ENCODE data around the gene UNC5C. TPM values are rescaled to one million over a fixed set of nuclear protein-coding genes. Genes with fewer than 3 reads are reported as not detected.

Gene UNC5C
- total and polyA plus RNA-seq, 2 donors = 3.7 to 31.5 TPM

DNA sequence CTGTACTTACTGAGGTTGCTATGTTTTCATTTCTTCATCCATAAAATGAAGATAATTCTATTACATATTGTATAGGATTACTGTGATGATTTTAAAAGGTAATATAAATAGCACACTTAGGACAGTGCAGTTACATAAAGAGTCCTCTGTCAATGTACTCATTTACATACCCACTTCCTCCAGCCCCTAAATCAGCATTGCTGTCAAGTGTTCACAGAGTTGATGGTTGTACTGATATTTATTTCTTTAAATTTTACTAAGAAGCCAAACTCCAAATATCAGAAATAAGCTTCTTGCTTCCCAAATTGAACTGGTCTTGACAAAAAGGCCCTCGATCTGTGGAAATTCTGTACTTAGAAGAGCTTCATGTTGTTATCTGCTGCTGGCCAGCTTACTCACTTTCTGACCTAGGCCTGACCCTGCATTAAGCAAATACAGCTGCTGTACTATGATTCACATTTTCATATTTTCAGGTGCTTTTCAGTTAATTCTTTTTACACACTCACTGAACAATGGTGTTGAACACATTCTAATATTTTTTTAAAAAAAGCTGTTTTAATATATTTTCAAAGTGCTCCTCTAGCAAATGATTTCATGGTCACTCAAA is 259.6 kb downstream of the UNC5C start:
- Histone ChIP-seq H3K36me3 (ENCODE audit: insufficient read depth) (no peaks in the 10 kb centered on the region), H3K4me3 (ENCODE audit: low read depth, low read length) (no peak overlapping the region), H3K27ac (ENCODE audit: low read depth) (no peak overlapping the region), H3K4me1 (ENCODE audit: insufficient read depth) (no peaks in the 10 kb centered on the region)
- DNase-seq (ENCODE audit: extremely low spot score) = no peak
- WGBS = 58% methylated on average over 1 of the region's 1 CpG

DNA sequence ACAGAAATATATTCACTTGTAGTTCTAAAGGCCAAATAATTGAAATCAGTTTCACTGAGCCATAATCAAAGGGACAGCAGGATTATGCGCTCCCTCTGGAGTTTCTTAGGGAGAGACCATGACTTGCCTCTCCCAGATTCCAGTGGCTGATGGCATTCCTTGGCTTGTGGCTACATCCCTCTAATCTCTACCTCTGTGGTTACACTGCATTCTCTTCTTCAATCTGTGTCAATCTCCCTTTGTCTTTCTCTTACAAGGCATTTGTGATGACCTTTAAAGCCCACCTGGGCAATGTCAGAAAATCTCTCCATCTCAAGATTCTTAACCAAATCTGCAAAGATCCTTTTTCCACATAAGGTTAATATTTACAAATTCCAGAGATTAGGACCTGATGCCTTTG is 260.2 kb downstream of the UNC5C start:
- no peaks in the 10 kb centered on the region for H3K36me3 ChIP-seq (ENCODE audit: insufficient read depth)
- 98% methylated on average over 1 of the region's 1 CpG for WGBS
- H3K4me1 ChIP-seq (ENCODE audit: insufficient read depth) = no peaks in the 10 kb centered on the region
- no peak overlapping the region for H3K4me3 ChIP-seq (ENCODE audit: low read depth, low read length)
- no peak for DNase-seq (ENCODE audit: extremely low spot score)
- H3K27ac ChIP-seq (ENCODE audit: low read depth) = no peak overlapping the region

DNA sequence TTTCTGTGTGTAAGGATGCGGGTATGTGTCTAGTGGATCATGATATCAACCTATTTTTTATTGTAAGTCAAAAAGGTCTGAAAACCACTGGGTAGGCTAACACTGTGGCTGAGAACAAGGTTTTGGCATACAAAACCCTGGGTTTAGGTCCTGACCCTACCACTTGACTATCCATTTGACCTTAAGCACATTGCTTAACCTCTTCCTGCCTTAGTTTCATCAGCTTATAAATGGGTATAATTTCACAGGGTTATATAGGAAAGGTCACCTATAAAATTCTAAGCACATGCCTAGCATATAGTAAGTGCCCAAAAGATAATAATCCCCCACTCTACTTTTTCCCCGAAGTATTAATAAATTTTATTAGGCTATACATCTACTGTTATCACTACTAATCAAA is 263.0 kb downstream of the UNC5C start:
- H3K36me3 ChIP-seq (ENCODE audit: insufficient read depth) = no peaks in the 10 kb centered on the region
- H3K4me3 ChIP-seq (ENCODE audit: low read depth, low read length) = no peak overlapping the region
- H3K27ac ChIP-seq (ENCODE audit: low read depth) = no peak overlapping the region
- no peaks in the 10 kb centered on the region for H3K4me1 ChIP-seq (ENCODE audit: insufficient read depth)
- 89% methylated on average over 2 of the region's 2 CpGs for WGBS
- no peak for DNase-seq (ENCODE audit: extremely low spot score)

DNA sequence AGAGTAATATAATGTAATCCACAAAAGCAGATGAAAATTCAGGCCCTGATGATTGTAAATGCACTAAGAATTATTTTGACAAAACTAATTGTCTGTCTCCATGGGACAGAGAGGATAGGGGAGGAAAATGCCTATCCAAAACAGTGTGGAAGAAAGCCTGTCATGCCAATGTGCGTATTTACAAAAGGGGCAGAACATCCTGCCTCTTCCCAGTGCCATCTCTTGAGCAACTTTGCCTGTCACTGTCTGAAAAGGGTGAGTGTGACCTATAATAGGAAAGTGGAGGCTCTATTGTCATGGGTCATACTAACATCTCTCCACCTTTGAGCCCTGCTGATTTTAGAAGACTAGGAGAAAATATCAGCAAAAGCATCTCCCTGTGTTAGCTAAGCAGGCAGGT is 264.1 kb downstream of the UNC5C start:
- WGBS = 98% methylated on average over 1 of the region's 1 CpG
- Histone ChIP-seq H3K4me3 (ENCODE audit: low read depth, low read length) (no peak overlapping the region), H3K4me1 (ENCODE audit: insufficient read depth) (no peaks in the 10 kb centered on the region), H3K36me3 (ENCODE audit: insufficient read depth) (no peaks in the 10 kb centered on the region), H3K27ac (ENCODE audit: low read depth) (no peak overlapping the region)
- no peak for DNase-seq (ENCODE audit: extremely low spot score)

DNA sequence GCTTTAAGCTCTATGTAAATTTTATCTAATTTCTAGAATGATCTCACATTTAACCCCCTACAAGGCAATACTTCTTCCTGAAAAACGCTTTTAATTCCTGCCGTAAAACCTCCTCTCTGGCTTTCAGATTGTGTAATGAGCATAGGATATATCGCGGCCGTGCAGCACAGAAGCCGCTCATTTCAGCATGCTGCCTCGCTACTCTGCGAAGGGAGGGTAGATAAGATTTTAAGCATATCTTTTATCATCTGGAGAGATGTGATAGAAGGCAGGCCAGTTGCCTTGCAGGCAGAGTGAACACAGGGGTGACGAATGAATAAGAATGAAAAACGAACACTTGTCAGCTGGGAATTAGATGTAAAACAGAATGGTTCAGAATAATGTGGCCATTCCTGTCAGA is 265.5 kb downstream of the UNC5C start:
- H3K27ac ChIP-seq (ENCODE audit: low read depth) = no peak overlapping the region
- WGBS = 52% methylated on average over 10 of the region's 10 CpGs
- no peak for DNase-seq (ENCODE audit: extremely low spot score)
- H3K4me3 ChIP-seq (ENCODE audit: low read depth, low read length) = no peak overlapping the region
- no peaks in the 10 kb centered on the region for H3K36me3 ChIP-seq (ENCODE audit: insufficient read depth)
- no peaks in the 10 kb centered on the region for H3K4me1 ChIP-seq (ENCODE audit: insufficient read depth)

DNA sequence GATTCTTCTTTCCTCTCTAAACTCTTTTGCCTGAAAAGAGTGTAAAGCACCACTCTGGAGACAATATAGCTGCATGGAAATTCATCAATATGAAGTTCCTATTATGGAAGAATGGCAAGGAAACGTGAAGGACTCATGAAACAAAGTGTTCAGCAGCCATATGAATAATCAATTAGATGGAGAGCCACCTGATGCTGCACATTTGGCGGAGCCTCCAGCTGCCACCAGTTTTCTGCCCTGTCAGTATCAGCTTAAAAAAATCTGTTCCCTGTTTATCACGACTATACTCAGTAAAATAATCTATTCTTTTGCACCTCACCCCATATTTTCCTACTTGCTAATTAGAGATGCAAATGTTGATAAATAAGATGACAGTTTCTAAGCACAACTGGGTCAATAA is 276.0 kb downstream of the UNC5C start:
- no peak overlapping the region for H3K4me3 ChIP-seq (ENCODE audit: low read depth, low read length)
- DNase-seq (ENCODE audit: extremely low spot score) = no peak
- WGBS = 87% methylated on average over 3 of the region's 3 CpGs
- no peak overlapping the region for H3K27ac ChIP-seq (ENCODE audit: low read depth)
- H3K36me3 ChIP-seq (ENCODE audit: insufficient read depth) = no peaks in the 10 kb centered on the region
- H3K4me1 ChIP-seq (ENCODE audit: insufficient read depth) = no peaks in the 10 kb centered on the region

DNA sequence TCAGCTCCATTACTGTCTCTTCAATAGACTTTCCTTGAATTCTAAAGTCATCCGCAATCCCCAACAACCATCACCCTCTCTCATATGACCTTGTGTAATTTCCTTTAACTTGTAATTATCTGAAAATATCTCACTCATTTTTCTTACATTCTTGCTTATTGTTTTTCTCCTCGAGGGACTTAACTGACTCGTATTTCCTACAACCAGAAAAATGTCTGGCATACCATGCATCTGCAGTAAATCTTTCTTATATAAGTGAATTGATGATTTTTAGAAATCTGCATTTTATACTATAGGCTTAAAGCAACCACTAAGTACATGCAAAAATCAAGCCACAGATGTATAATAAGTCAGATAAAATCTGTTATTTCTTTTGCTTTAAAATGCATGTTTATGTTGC is 276.7 kb downstream of the UNC5C start:
- 70% methylated on average over 3 of the region's 3 CpGs for WGBS
- no peak overlapping the region for H3K4me3 ChIP-seq (ENCODE audit: low read depth, low read length)
- DNase-seq (ENCODE audit: extremely low spot score) = no peak

DNA sequence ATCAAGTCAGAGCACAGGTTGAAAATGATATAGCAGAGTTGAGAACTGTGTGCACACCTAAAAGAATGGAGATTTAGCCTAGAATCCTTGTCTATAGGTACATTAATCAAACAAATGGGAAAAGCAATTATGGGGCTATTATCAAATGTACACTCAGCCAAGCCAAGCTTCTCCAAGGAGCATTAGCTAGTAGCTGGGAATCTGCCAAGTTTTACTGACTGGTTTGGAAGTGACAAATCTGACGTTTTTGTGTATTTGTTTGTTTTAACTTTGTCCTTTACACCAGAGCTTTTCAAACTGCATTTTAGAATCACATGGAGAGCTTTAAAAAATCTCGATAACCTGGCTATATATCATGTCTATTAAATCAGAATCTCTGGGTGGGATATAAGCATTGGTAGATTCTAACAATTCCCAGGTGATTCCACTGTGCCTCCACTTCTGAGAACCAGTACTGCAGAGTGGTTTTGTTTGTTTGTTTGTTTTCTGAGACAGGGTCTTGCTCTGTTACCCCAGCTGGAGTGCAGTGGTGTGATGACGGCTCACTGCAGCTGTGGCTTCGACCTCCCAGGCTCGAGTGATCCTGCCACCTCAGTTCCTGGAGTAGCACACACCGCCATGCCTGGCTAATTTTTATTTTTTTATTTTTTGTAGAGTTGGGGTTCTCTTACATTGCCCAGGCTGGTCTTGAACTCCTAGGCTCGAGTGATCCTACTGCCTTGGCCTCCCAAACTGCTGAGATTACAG is 279.8 kb downstream of the UNC5C start:
- no peak for DNase-seq (ENCODE audit: extremely low spot score)
- Histone ChIP-seq H3K27ac (ENCODE audit: low read depth) (no peak overlapping the region), H3K36me3 (ENCODE audit: insufficient read depth) (no peaks in the 10 kb centered on the region), H3K4me3 (ENCODE audit: low read depth, low read length) (no peak overlapping the region), H3K4me1 (ENCODE audit: insufficient read depth) (no peaks in the 10 kb centered on the region)
- 81% methylated on average over 7 of the region's 7 CpGs for WGBS

More for the DNA sequence above, 276.7 kb downstream of the UNC5C start:
- Histone ChIP-seq H3K4me1 (ENCODE audit: insufficient read depth) (no peaks in the 10 kb centered on the region), H3K27ac (ENCODE audit: low read depth) (no peak overlapping the region), H3K36me3 (ENCODE audit: insufficient read depth) (no peaks in the 10 kb centered on the region)

DNA sequence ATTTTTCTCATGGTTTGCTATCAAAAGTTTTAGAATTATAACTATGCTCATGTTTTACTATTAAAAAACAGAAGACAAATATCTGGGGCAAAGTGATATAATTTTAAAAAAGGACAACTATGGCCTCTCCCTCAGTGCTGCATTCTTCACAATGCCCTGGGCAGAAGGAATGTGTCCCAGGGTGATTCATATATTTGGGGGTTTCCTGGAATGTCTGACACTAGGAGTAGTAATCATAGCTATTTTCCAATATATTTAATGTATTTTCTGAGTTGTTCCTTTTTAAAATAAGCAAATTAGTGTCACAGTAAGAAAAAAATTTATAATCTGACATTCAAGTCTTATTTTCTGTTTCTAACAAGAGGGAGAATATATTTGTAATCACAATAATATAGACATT is 281.7 kb downstream of the UNC5C start:
- Histone ChIP-seq H3K4me1 (ENCODE audit: insufficient read depth) (no peaks in the 10 kb centered on the region), H3K4me3 (ENCODE audit: low read depth, low read length) (no peak overlapping the region), H3K36me3 (ENCODE audit: insufficient read depth) (no peaks in the 10 kb centered on the region), H3K27ac (ENCODE audit: low read depth) (no peak overlapping the region)
- DNase-seq (ENCODE audit: extremely low spot score) = no peak

DNA sequence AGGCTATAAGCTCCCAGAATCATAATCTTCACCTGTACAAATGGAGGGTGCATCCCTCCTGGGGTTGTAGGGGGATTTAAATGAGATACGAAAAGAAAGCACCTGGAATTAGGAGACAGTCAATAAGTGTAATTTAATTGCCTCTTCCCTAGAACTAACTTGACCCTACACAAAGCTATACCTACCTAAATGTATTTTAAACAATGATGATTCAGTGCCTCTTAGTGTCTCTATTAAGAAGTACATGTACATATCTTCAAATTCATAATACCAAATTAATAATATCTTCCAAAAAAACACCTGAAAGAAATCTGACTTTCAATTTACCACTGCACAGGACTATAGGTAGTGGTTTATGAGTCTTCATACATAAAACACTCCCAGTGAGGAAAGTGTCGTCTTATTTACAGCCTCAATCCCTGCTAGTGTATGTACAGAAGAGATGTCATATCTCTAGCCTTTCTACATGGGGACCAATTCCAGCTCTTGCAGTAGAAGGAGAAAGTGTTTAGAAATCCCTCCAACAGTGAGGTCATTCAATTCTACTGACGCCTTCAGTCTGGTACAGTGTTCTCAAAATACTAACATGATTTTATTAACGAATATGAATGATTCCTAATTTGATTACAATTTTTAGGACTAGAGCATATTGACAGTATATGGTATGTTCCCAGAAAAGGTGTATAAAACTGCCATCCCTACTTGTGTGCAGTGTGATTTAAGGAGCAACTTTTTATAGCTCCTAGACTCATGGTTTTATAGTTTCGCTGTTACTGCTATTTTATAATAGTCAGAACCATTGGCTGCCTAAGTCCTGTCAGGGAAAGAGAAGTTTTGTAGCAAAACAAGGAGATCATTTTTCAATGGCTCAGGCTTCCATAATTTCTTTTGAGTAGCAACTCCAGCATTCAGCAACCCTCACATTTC is 282.7 kb downstream of the UNC5C start:
- 58% methylated on average over 5 of the region's 5 CpGs for WGBS
- DNase-seq (ENCODE audit: extremely low spot score) = no peak
- H3K36me3 ChIP-seq (ENCODE audit: insufficient read depth) = no peaks in the 10 kb centered on the region

DNA sequence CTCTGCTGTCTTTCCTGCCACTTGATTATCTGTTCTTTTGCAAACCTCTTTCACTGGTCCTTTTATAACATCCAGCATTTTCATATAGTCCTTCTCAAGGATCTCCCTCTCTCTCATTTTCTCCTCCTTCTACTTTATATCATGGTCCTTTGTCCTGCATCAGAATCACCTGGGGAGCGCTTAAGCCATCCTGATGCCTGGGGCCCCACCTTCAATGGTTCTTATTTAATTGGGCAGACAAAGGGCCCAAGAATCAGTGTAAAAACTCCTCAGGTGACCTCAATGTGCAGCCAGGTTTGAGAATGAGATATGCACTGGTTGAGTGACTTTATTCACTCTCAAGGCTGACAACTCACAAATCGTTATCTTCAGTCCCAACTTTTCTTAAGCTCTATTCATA is 283.9 kb downstream of the UNC5C start:
- Histone ChIP-seq H3K4me1 (ENCODE audit: insufficient read depth) (no peaks in the 10 kb centered on the region), H3K4me3 (ENCODE audit: low read depth, low read length) (no peak overlapping the region), H3K27ac (ENCODE audit: low read depth) (no peak overlapping the region), H3K36me3 (ENCODE audit: insufficient read depth) (no peaks in the 10 kb centered on the region)
- no peak for DNase-seq (ENCODE audit: extremely low spot score)
- WGBS = 95% methylated on average over 2 of the region's 2 CpGs

More for the DNA sequence above, 282.7 kb downstream of the UNC5C start:
- Histone ChIP-seq H3K27ac (ENCODE audit: low read depth) (no peak overlapping the region), H3K4me3 (ENCODE audit: low read depth, low read length) (no peak overlapping the region), H3K4me1 (ENCODE audit: insufficient read depth) (no peaks in the 10 kb centered on the region)

DNA sequence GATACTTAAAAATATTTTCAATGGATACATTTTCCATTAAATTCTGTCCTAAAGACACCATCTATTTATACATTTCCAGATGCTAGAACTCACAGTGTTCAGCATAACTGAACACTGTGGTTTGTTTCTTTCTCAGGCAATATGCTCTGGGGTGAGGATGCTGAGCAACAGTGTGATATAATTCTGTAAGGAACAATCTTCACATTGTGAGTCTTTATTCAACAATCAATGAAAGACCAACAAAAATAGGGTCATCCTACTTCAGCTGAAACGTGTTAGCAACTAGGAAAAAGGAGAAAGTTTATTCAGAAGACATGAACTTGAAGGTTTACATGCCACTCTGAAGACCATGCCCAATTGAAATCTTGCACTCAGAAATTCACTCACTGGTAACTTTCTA is 284.8 kb downstream of the UNC5C start:
- Histone ChIP-seq H3K36me3 (ENCODE audit: insufficient read depth) (no peaks in the 10 kb centered on the region), H3K27ac (ENCODE audit: low read depth) (no peak overlapping the region), H3K4me3 (ENCODE audit: low read depth, low read length) (no peak overlapping the region), H3K4me1 (ENCODE audit: insufficient read depth) (no peaks in the 10 kb centered on the region)
- 68% methylated on average over 1 of the region's 1 CpG for WGBS
- DNase-seq (ENCODE audit: extremely low spot score) = no peak

DNA sequence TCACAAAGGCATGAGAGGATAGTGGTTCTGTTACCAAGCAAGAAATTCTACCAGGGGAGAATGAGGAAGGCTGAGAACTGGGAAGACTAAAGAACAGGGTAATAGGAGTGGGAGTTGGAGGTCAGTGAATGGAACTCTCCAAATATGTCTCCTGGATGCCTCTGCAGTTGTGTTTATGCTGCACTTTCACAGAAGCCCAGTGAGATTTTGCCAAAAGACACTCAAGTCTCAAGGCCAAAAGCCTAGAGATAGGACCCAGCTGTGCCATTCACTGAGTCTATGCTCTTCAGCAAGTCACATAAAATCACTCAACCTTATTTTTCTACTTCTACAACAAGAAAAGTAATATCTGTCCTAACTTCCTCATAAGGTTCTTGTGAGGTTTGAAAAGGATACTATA is 285.4 kb downstream of the UNC5C start:
- H3K36me3 ChIP-seq (ENCODE audit: insufficient read depth) = no peaks in the 10 kb centered on the region
- H3K4me3 ChIP-seq (ENCODE audit: low read depth, low read length) = no peak overlapping the region

More for the DNA sequence above, 285.4 kb downstream of the UNC5C start:
- no peak for DNase-seq (ENCODE audit: extremely low spot score)
- Histone ChIP-seq H3K4me1 (ENCODE audit: insufficient read depth) (no peaks in the 10 kb centered on the region), H3K27ac (ENCODE audit: low read depth) (no peak overlapping the region)

All from urinary bladder (tissue), 4 donors.